Hepatocyte (in vitro differentiated cells): ENCODE measurements around the gene CARD19. TPM values are rescaled to one million over a fixed set of nuclear protein-coding genes. Genes with fewer than 3 reads are reported as not detected.

ENCODE experiments used
- DNase-seq: peaks from one replicate; pipeline ENCODE4 v3.0.0-alpha.2; 2016; ENCODE audit warnings: low spot score
- H2AFZ ChIP-seq: fragments of 200-600 bp; sonication (generic); 2 replicates; pipeline ENCODE4 v1.6.0; 2016; ENCODE audit warnings: antibody characterized with exemption, mild to moderate bottlenecking
- H3K27ac ChIP-seq: fragments of 200-600 bp; sonication (generic); 2 replicates; pipeline ENCODE4 v1.5.1; 2016; ENCODE audit warnings: mild to moderate bottlenecking
- H3K27me3 ChIP-seq: fragments of 200-600 bp; sonication (generic); 2 replicates; pipeline ENCODE4 v1.6.1; 2016
- H3K36me3 ChIP-seq: fragments of 200-600 bp; sonication (generic); replicated peaks from 2 replicates; pipeline ENCODE4 v1.5.1; 2016; ENCODE audit warnings: low read depth; ENCODE audit not compliant: insufficient read depth
- H3K4me1 ChIP-seq: fragments of 200-600 bp; sonication (generic); 2 replicates; pipeline ENCODE4 v1.5.1; 2016; ENCODE audit warnings: mild to moderate bottlenecking, moderate library complexity; ENCODE audit not compliant: insufficient read depth
- H3K4me2 ChIP-seq: fragments of 200-600 bp; sonication (generic); 2 replicates; pipeline ENCODE4 v1.6.0; 2016
- H3K4me3 ChIP-seq: fragments of 200-600 bp; sonication (generic); 2 replicates; pipeline ENCODE4 v1.5.1; 2016; ENCODE audit warnings: mild to moderate bottlenecking
- H3K79me2 ChIP-seq: fragments of 200-600 bp; sonication (generic); 2 replicates; pipeline ENCODE4 v1.6.0; 2017; ENCODE audit warnings: mild to moderate bottlenecking
- H3K9me2 ChIP-seq: fragments of 200-600 bp; sonication (generic); replicated peaks from 2 replicates; pipeline ENCODE4 v1.6.0; 2017; ENCODE audit warnings: mild to moderate bottlenecking; ENCODE audit not compliant: insufficient read depth
- H3K9me3 ChIP-seq: fragments of 200-600 bp; sonication (generic); 2 replicates; pipeline ENCODE4 v1.5.1; 2016; ENCODE audit warnings: low read depth, mild to moderate bottlenecking
- H4K20me1 ChIP-seq: fragments of 200-600 bp; sonication (generic); 2 replicates; pipeline ENCODE4 v1.6.0; 2016; ENCODE audit warnings: mild to moderate bottlenecking; ENCODE audit not compliant: insufficient read depth, poor library complexity, severe bottlenecking
- EZH2 ChIP-seq: fragments of 200-600 bp; sonication (generic); IDR thresholded peaks from 2 replicates; pipeline ENCODE4 v1.6.1; 2016; ENCODE audit warnings: antibody characterized with exemption, mild to moderate bottlenecking, borderline replicate concordance
- EZH2phosphoT487 ChIP-seq: fragments of 200-600 bp; sonication (generic); IDR thresholded peaks from one replicate; pipeline ENCODE4 v1.6.1; 2018; ENCODE audit warnings: antibody characterized with exemption, mild to moderate bottlenecking, low read depth, moderate library complexity; ENCODE audit not compliant: unreplicated experiment, severe bottlenecking
- WGBS: methylation state at CpG from one replicate; pipeline ENCODE4 v1.1.6; 2016; ENCODE audit warnings: low lambda C conversion rate; ENCODE audit errors: missing lambda C conversion rate; 5-methylcytosine and 5-hydroxymethylcytosine counted together
- polyA plus RNA-seq: library from polyadenylated mRNA; unstranded; fragments of >200 nt; fragmentation: Nextera tagmentation; extraction: Ambion mirVana; gene quantifications from 2 replicates; pipeline ENCODE4 v1.2.1, GENCODE V29; 2016
- total RNA-seq: library from RNA; depleted of rRNA; stranded (reverse); fragments of >200 nt; gene quantifications from 2 replicates; pipeline ENCODE4 v1.2.3, GENCODE V29; 2014
- TF ChIP-seq, protein P1 (sequence below): fragments of 200-600 bp; sonication (generic); IDR thresholded peaks from 2 replicates; pipeline ENCODE4 v1.5.1; 2016; ENCODE audit warnings: antibody characterized with exemption, mild to moderate bottlenecking; ENCODE audit not compliant: poor library complexity

The CARD19 gene
- total and polyA plus RNA-seq, 2 experiments from 2014 or later: 51.3 to 72.1 TPM

DNA sequence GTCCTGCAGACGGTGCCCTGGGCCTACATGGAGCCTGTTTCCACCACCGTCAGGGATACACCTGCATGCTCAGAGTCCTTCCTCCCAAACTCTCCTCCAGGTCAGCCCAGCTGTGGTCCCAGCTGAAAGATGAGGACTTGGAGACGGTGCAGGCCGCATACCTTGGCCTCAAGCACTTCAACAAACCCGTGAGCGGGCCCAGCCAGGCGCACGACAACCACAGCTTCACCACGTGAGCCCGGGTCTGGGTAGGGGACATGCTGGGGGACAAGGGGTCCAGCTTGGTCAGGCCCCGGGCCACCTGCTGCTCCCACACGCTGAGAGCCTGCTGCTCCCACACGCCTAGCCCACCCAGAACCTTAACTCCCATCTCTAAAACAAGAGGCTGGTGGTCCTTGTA lies 16.6 kb upstream of the CARD19 start:
- Histone ChIP-seq H3K9me3 (no peaks in the 10 kb centered on the region), H3K4me2 (no peak overlapping the region), H2AFZ (no peak overlapping the region), H3K4me3 (no peak overlapping the region), H3K27me3 (no peaks in the 10 kb centered on the region), H3K27ac (no peak overlapping the region), H3K36me3 (no peaks in the 10 kb centered on the region), H3K9me2 (no peaks in the 10 kb centered on the region), H4K20me1 (no peaks in the 10 kb centered on the region), H3K79me2 (no peaks in the 10 kb centered on the region), H3K4me1 (no peaks in the 10 kb centered on the region)
- TF ChIP-seq EZH2: no peak
- TF ChIP-seq, protein P1, sequence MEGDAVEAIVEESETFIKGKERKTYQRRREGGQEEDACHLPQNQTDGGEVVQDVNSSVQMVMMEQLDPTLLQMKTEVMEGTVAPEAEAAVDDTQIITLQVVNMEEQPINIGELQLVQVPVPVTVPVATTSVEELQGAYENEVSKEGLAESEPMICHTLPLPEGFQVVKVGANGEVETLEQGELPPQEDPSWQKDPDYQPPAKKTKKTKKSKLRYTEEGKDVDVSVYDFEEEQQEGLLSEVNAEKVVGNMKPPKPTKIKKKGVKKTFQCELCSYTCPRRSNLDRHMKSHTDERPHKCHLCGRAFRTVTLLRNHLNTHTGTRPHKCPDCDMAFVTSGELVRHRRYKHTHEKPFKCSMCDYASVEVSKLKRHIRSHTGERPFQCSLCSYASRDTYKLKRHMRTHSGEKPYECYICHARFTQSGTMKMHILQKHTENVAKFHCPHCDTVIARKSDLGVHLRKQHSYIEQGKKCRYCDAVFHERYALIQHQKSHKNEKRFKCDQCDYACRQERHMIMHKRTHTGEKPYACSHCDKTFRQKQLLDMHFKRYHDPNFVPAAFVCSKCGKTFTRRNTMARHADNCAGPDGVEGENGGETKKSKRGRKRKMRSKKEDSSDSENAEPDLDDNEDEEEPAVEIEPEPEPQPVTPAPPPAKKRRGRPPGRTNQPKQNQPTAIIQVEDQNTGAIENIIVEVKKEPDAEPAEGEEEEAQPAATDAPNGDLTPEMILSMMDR: no peak
- no peak for TF ChIP-seq EZH2phosphoT487
- 96% methylated on average over 13 of the region's 13 CpGs for WGBS
- DNase-seq: no peak

DNA sequence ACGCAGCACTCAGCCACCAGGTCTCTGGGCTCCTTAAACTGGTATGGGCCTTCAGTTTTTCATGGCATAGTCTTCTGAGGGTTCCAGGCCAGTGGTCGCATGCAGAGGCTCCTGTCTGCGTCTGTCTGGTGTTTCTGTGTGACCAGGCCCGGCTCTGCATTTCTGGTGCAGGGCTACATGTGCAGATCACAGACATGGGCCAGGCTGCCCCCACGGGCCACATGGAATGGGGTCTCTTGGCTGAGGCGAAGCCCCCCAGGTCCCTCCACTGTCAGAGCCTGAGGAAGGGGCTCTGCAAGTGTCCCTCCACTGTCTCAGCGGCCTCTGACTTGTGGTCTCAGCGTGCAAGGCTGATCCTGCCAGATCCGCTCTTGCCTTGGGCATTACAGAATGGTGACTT lies 15.6 kb upstream of the CARD19 start:
- no peaks in the 10 kb centered on the region for H3K9me2 ChIP-seq
- H3K27ac ChIP-seq: no peak overlapping the region
- H3K9me3 ChIP-seq: no peaks in the 10 kb centered on the region
- no peak overlapping the region for H3K4me2 ChIP-seq
- no peak overlapping the region for H2AFZ ChIP-seq
- DNase-seq: no peak
- H3K36me3 ChIP-seq: no peaks in the 10 kb centered on the region
- H3K79me2 ChIP-seq: no peaks in the 10 kb centered on the region
- H3K4me3 ChIP-seq: no peak overlapping the region
- WGBS: 98% methylated on average over 9 of the region's 9 CpGs
- H3K27me3 ChIP-seq: no peaks in the 10 kb centered on the region
- TF ChIP-seq, protein P1: no peak
- no peak for TF ChIP-seq EZH2phosphoT487
- TF ChIP-seq EZH2: no peak
- no peaks in the 10 kb centered on the region for H4K20me1 ChIP-seq
- H3K4me1 ChIP-seq: no peaks in the 10 kb centered on the region

- H4K20me1 ChIP-seq: no peaks in the 10 kb centered on the region
- TF ChIP-seq EZH2phosphoT487: no peak
- H3K9me2 ChIP-seq: no peaks in the 10 kb centered on the region
- no peaks in the 10 kb centered on the region for H3K36me3 ChIP-seq
- DNase-seq: peak; percentile 7
- H3K27me3 ChIP-seq: no peaks in the 10 kb centered on the region
- H3K4me2 ChIP-seq: no peak overlapping the region
- 96% methylated on average over 10 of the region's 10 CpGs for WGBS
- H3K9me3 ChIP-seq: no peaks in the 10 kb centered on the region
- peaks cover 1% of the 10 kb centered on the region for H3K4me1 ChIP-seq
- no peak overlapping the region for H3K27ac ChIP-seq
- no peak overlapping the region for H2AFZ ChIP-seq
- no peak overlapping the region for H3K4me3 ChIP-seq
- H3K79me2 ChIP-seq: no peaks in the 10 kb centered on the region
These were observed 14.9 kb upstream of the CARD19 start for GRCh38 chr9:93081081-93081529.

- H3K27me3 ChIP-seq: no peaks in the 10 kb centered on the region
- no peak overlapping the region for H3K4me3 ChIP-seq
- H3K79me2 ChIP-seq: no peaks in the 10 kb centered on the region
- TF ChIP-seq, protein P1: no peak
- TF ChIP-seq EZH2phosphoT487: no peak
- no peak for TF ChIP-seq EZH2
- no peaks in the 10 kb centered on the region for H4K20me1 ChIP-seq
- peak; percentile 25 for DNase-seq
- no peak overlapping the region for H3K4me2 ChIP-seq
- no peak overlapping the region for H2AFZ ChIP-seq
- H3K36me3 ChIP-seq: no peaks in the 10 kb centered on the region
- H3K9me3 ChIP-seq: no peaks in the 10 kb centered on the region
- no peaks in the 10 kb centered on the region for H3K9me2 ChIP-seq
- H3K4me1 ChIP-seq: peaks cover 4% of the 10 kb centered on the region
- no peak overlapping the region for H3K27ac ChIP-seq
- WGBS: 76% methylated on average over 3 of the region's 3 CpGs
These were observed 14.1 kb upstream of the CARD19 start for GRCh38 chr9:93081931-93082330.
